ENCODE data around the gene UPK2. TPM values are rescaled to one million over a fixed set of nuclear protein-coding genes. Genes with fewer than 3 reads are reported as not detected.

UPK2 gene
- total RNA-seq, result not detected

- peak; percentile 90 to 94 (median 92) for DNase-seq
- Histone ChIP-seq H3K36me3 (replicated peaks in 1 of 2; ENCODE audit: insufficient read depth in 1 of 2, low read depth in 2 of 2) (no peaks in the 10 kb centered on the region), H3K4me1 (no peaks in the 10 kb centered on the region), H3K4me3 (no peak within 1 kb of the TSS), H3K27me3 (no peaks in the 10 kb centered on the region), H3K9me3 (no peaks in the 10 kb centered on the region), H3K27ac (no peak within 1 kb of the TSS)
- WGBS, 2 donors, result 3 to 20% methylated on average over 1 to 7 of the region's 7 CpGs
- TF ChIP-seq POLR2A (IDR thresholded peaks at IDR 0.05) (no peak), CTCF (IDR thresholded peaks at IDR 0.05) (peak; percentile 86 to 99 (median 98))
- intact Hi-C loops (cut with DNase I), result loop anchor here (5.0 kb wide), 1 partner anchor 269 kb away; no protein-coding TSS in a partner anchor
- ATAC-seq, result peak; percentile 98
Measured at GRCh38 chr11:118956094-118956846, at the start of gene UPK2. UPK2 (plus strand) TSS chr11:118956298; CDS start chr11:118956351, 53 bp downstream.

GRCh38 chr11:118907051-118908042, 48.8 kb upstream of the UPK2 start:
- peaks cover 56% of the 10 kb centered on the region for H3K4me1 ChIP-seq
- intact Hi-C loops (cut with DNase I), result loop anchor here (2.0 kb wide), 1 partner anchor 51 kb away; no protein-coding TSS in a partner anchor

GRCh38 chr11:118908264-118908663, 47.8 kb upstream of the UPK2 start:
- no peak for ATAC-seq

More at GRCh38 chr11:118907051-118908042, 48.8 kb upstream of the UPK2 start:
- ATAC-seq, result peak; percentile 73
- Histone ChIP-seq H3K4me3 (no peak overlapping the region), H3K27ac (peak overlapping the region; percentile 15 to 54 (median 32)), H3K9me3 (no peaks in the 10 kb centered on the region), H3K27me3 (no peaks in the 10 kb centered on the region), H3K36me3 (replicated peaks in 1 of 2; ENCODE audit: insufficient read depth in 1 of 2, low read depth in 2 of 2) (peaks cover 3 to 12% of the 10 kb centered on the region in 2 donors)
- WGBS, 2 donors, result 42 to 51% methylated on average over 17 to 24 of the region's 24 CpGs
- DNase-seq, result peak; percentile 89 to 92 (median 90)
- TF ChIP-seq POLR2A (IDR thresholded peaks at IDR 0.05) (no peak), CTCF (IDR thresholded peaks at IDR 0.05) (peak; percentile 82 to 98 (median 96))

More at GRCh38 chr11:118908264-118908663, 47.8 kb upstream of the UPK2 start:
- TF ChIP-seq POLR2A (IDR thresholded peaks at IDR 0.05) (no peak), CTCF (IDR thresholded peaks at IDR 0.05) (no peak)
- peaks cover 0 to 7% of the 10 kb centered on the region in 2 donors for H3K36me3 ChIP-seq (replicated peaks in 1 of 2; ENCODE audit: insufficient read depth in 1 of 2, low read depth in 2 of 2)
- H3K27ac ChIP-seq, result peak overlapping the region in 3 of 4 donors; percentile 27 to 95 (median 54)
- 70 to 73% methylated on average over 12 to 13 of the region's 13 CpGs for WGBS, 2 donors
- no peaks in the 10 kb centered on the region for H3K9me3 ChIP-seq
- DNase-seq, result no peak
- H3K4me1 ChIP-seq, result peaks cover 65% of the 10 kb centered on the region
- no peaks in the 10 kb centered on the region for H3K27me3 ChIP-seq
- intact Hi-C loops (cut with DNase I), result no loop called here
- no peak overlapping the region for H3K4me3 ChIP-seq
